SK-N-DZ (cell line): ENCODE data around the gene LRP8.

Experiments
- DNase-seq: peaks from one replicate; pipeline ENCODE4 v3.0.0-alpha.2; 2015; ENCODE audit warnings: low spot score

LRP8 gene

GRCh38 chr1:53306168-53306567 lies 21.7 kb downstream of the LRP8 start:
- DNase-seq, result no peak

GRCh38 chr1:53305650-53306049 lies 22.2 kb downstream of the LRP8 start:
- DNase-seq, result no peak

GRCh38 chr1:53304527-53304926 lies 23.3 kb downstream of the LRP8 start:
- no peak for DNase-seq

GRCh38 chr1:53303726-53304515 lies 23.9 kb downstream of the LRP8 start:
- no peak for DNase-seq

DNA sequence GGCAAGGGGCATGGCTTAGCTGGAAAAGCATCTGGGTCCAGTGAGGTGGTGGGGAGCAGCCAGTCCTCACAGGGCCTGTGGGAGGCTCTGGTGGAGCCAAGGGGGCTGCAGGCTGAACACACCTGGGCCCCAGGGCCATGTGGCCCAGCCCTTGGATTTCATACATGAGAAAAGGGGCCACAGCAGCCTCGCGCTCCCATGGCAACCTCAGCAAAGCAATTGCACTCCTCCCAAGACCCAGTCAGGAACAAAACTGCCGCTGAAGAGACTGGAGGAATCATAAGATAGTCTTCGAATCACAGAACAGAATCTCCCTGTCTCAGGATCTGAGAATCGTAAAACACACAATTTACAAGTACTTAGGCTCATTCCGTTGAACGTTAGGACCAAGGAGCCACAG lies 24.6 kb downstream of the LRP8 start:
- no peak for DNase-seq

DNA sequence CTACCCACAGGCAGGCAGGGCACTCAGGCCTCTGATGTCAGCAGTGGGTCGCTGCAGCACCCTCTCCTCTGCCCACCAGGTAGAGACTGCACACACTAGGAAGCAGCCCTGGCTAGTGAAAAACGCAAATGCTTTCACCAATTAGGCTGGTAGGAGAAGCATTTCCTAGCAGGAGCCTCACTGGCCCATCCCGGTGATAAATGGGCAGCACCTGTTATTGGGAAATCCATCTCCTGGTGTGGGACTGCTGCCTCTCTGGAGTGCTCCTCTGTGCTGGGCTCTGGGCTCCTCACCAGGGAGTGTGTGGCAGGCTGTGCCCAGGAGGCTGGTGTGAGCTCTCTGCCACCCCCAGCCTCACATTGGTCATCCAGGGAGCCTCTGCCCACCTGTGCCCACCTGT lies 28.6 kb downstream of the LRP8 start:
- DNase-seq, result no peak

DNA sequence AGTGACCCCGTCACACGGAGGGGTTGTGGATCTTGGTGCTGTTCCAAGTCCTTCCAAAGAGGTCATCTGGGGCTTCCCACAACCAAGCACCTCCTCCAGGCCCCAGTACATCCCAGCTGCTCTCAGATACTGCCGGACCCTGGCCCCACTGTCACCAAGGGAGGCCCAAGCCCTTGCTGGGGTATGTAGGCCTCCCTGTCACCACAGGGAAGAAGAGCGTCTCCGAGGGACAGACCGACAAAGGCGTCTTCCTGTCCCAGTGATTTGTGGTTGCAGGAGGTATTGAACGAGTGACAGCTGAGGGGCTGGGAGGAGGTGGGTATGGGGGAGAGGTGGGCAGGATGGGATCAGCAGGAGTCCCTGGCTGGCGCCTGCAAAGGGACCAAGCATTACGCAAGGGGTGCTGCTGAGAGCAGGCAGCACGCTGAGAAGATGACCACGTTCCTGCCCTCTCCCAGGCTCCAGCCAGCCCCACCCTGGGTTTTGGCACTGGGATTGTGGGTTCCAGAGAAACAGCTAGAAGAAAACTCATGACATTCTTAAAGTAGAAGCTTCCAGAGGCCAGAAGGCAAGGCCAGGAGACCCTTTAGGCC lies 29.7 kb downstream of the LRP8 start:
- no peak for DNase-seq

DNA sequence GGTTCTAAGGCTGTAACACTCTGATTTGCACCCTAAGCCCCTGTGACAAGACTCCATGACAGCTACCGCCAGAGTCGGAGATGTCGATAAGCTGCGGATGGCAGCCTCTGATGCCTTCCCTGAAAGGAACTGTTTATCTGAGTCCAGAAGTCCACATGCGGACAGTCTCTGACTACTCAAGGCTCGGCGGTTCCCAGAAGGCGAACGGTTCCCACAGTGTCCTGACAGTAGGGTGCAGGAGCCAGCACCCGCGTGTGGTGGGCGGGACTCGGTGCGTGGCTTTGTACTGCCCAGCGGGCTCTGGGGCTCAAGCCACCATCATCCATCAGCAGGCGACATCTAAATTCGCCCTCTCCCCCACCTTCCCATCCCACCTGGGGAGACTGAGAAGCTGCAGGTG lies 30.7 kb downstream of the LRP8 start:
- no peak for DNase-seq

DNA sequence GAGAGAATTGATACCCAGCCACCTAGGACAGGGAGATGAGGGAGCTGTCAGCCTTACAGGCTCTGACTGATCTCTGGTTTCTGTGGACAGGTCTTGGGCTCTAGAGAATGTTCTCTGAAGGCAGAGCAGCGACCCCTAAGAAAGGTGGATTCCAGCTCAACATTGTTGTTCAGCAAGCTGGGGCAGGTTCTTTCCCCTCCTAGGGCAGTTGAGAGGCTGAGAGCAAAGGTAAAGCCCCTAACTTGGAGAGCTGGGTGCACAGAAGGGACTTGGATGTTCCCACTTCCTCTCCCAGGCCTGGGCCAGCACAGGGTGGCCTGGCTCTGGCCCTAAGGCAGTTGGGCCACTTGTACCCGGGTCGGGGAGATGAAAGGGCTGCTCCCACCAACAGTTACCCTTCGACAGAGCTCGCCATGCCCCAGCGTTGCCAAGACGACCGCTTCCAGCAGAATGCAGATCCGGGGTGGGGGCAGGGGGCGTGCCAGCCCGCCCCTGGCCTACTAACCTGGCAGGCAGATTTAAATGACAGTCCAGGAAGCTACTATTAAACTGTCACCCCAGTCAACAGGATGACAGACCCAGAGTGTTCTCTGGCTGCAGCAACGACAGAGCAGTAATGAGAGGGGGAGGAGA lies 31.6 kb downstream of the LRP8 start:
- no peak for DNase-seq

DNA sequence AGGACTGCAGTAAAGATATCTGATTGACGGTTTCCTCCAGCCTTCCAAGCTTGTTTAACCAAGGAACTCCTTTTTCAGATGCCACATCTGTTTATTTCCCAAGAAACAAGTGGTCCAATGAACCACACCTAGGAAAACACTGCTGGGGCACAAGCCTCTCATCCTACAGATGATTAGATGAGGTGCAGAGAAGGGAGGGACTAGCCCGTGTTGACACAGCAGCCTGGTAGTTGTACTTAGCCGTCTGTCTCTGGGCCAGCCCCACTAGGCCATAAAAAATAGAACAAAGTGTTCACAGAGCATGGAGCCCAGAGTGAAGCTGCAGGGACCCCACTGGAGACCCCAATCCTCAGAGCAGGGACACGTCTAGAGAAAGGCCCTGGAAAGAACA lies 32.1 kb downstream of the LRP8 start:
- no peak for DNase-seq

GRCh38 chr1:53295295-53295694 lies 32.6 kb downstream of the LRP8 start:
- DNase-seq, result no peak

DNA sequence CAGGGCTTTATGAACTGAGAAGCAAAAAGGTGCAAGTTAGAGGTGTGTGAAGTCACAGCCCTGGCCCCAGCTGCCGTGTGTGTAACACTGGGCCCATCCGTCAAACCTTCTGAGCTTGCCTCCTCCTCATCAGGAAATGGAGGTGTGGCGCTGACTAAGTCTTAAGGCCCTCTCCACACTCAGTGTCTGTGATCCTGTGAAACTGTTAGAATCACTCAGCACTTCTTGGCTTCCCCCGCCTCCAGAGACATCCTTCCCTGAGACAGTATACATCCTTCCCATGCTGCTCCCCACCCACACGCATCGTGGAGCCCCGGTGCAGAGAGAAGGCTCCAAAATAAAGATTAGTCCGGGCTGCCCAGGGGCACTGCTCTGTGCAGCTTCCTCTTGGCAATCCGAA lies 33.3 kb downstream of the LRP8 start:
- no peak for DNase-seq

- no peak for DNase-seq
Observed at GRCh38 chr1:53294061-53294460, 33.8 kb downstream of the LRP8 start.

- no peak for DNase-seq
Observed at GRCh38 chr1:53293123-53293522, 34.7 kb downstream of the LRP8 start.

DNA sequence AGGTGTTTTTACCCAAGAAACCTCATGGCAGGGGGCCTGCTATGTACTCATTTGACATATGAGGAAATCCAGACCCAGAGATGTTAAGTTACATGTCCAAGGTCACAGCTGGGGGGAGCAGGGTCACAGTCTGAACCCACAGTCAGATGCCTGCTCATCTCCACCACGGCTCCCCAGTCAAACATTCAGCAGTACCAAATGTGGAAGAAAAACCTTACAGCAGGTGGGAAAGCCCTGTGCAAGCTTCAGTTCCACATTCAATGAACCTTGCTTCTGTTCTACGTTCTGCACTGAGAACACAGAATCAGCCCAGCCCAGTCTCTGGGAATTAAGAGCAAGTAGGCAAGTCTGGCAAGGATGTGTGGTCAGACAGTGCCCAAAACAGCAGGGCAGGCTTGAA lies 35.2 kb downstream of the LRP8 start:
- peak; percentile 20 for DNase-seq

GRCh38 chr1:53291574-53291973 lies 36.3 kb downstream of the LRP8 start:
- DNase-seq, result no peak

DNA sequence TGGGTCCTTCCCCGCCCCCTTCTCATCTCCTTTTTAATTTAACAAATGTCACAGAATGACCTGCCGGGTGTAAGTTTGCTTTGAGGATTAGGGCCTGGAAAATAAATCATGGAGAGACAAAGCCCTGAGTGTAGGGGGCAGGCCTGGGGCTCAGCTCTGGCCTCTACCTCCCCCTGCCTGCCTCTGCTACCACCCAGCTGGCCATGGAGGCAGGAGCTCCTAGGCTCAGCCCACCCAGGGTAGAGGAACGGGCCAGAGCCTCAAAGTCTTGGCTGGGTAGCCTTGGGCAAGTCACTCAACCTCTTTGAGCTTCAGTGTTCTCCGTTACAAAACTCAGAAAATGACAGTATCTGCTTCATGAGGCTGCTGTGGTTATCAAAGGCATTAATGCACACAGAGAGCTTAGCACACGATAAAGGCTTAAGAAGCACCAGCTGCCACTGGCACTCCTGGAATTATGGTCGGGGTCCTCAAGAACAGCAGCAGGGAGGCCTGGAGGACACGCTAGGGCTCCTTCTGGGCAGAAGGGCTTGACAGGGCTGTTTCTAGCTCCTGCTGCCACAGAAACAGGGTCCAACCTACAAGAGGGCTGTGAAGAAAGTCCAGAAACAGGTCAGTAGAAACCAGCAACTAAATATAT lies 39.0 kb downstream of the LRP8 start:
- no peak for DNase-seq

- no peak for DNase-seq
Observed at GRCh38 chr1:53288002-53288789, 39.7 kb downstream of the LRP8 start.

DNA sequence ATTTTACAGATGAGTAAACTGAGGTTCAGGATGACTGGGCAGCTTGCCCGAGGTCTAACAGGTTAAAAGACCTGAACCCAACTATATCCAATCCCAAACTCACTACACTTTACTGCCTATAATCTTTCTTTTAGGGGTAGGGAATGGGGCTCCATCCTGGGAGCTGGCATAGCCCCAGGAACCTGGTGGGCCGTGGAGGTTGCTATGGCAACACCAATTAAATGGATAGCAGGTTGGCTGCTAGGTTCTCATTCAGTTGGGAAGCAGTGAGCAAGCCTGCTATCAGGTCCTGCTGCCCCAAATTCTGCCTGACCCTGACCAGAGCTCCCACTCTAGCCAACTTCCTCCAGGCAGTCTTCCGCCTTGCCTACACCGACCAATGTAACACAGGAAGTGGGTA lies 40.9 kb downstream of the LRP8 start:
- DNase-seq, result peak; percentile 6

DNA sequence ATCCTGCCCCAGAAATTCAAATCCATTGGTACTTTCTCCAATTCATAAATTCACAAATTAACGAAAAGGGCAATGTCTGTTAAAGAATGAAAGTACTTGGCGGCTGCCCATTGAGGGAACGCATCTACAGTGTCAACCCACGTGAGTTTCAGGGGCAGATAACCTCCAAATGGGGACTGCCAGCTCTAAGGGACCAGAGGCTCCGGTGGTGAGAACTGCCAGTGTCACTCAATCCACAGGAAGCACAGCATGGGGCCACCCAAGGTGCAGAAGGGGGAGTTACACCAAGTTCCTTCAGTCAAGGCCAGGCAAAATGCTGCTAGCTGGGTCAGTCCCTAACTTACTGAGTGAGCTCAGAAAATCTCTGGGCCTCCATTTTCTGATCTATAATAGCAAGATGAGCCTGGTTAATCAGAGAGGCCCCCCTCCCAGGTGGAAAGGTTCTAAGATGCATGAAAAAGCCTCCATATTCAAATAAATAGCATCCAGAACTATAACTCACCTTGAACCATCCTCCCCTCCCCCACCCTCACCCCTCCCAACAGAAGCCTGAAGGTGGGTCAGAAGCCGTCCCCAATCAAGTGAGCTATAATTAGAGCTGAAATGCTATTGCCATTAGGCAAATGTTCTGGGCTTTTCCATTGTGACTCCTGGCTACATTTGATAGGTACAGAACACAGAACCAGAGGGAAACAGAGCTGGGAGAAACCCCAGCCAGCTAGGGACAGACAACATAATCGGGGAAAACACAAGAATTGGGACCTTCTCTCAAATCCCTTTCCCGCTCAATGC lies 41.7 kb downstream of the LRP8 start:
- no peak for DNase-seq

- no peak for DNase-seq
Observed at GRCh38 chr1:53285546-53285945, 42.3 kb downstream of the LRP8 start.
